ENCODE data around the gene NTMT1. TPM values are rescaled to one million over a fixed set of nuclear protein-coding genes. Genes with fewer than 3 reads are reported as not detected.

Gene NTMT1
- total RNA-seq, 2 experiments from 2014 or later = 50.7 to 52.5 TPM

DNA sequence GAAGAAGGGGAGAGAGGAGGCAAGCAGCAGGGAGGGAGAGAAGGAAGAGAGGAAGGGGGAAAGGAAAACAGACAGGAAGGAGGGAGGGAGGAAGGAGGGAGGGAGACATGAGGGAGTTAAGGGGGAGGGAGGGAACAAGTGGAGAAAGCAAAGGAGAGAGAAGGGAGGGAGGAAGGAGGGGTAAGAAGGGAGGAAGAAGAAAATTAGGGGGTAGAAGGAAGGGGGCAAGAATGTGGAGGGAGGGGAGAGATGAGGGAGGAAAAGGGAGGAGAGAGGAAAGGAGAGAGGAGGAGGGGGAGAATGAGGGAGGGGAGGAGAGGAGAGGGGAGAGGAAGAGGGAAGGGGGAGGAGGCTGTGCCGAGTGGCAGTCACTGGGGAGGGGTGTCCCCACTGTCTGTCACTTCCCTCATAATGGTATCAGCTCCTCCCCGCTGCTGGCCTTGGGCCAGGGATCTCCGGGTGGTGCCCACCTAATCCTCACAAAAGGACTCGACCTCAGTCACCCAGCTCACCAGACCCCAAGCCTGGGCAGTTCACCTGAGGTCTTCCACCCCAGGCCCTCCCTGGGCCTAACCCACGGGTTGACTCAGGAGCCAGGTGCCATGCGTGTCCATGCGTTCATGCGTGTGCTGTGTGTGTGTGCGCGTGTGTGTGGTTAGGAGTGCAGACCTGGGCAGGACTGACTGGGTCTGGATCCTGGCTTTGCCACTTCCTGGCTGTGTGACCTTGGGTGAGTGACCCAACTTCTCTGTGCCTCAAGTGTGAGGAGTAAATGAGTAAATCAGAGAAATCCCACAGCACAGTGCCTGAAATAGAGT lies 23.2 kb upstream of the NTMT1 start:
- H3K27me3 Mint-ChIP-seq = peaks cover 6% of the 10 kb centered on the region
- H3K9me3 Mint-ChIP-seq = no peaks in the 10 kb centered on the region
- ATAC-seq (ENCODE audit: poor library complexity) = no peak
- no peak for DNase-seq
- Histone ChIP-seq H3K27me3 (ENCODE audit: control insufficient read depth in 1 of 2, insufficient read depth in 2 of 2, low read length in 2 of 2) (peaks cover 0 to 3% of the 10 kb centered on the region in 2 experiments), H3K4me3 (ENCODE audit: low read length) (no peak overlapping the region), H3K27ac (ENCODE audit: low read depth in 1 of 2, low read length in 2 of 2) (no peak overlapping the region), H3K9me3 (ENCODE audit: control insufficient read depth in 1 of 2, insufficient read depth in 1 of 2, low read length in 2 of 2) (no peaks in the 10 kb centered on the region), H3K36me3 (ENCODE audit: insufficient read depth, low read length) (no peaks in the 10 kb centered on the region), H3K4me1 (ENCODE audit: insufficient read depth, low read length) (peaks cover 46% of the 10 kb centered on the region)
- H3K4me3 Mint-ChIP-seq = no peak overlapping the region
- ChIA-PET CTCF (no interaction called here), POLR2A (no interaction called here)
- intact Hi-C loops (cut with DNase I, micrococcal nuclease) = no loop called here
- H3K27ac Mint-ChIP-seq = no peak overlapping the region
- TF ChIP-seq, protein P1, sequence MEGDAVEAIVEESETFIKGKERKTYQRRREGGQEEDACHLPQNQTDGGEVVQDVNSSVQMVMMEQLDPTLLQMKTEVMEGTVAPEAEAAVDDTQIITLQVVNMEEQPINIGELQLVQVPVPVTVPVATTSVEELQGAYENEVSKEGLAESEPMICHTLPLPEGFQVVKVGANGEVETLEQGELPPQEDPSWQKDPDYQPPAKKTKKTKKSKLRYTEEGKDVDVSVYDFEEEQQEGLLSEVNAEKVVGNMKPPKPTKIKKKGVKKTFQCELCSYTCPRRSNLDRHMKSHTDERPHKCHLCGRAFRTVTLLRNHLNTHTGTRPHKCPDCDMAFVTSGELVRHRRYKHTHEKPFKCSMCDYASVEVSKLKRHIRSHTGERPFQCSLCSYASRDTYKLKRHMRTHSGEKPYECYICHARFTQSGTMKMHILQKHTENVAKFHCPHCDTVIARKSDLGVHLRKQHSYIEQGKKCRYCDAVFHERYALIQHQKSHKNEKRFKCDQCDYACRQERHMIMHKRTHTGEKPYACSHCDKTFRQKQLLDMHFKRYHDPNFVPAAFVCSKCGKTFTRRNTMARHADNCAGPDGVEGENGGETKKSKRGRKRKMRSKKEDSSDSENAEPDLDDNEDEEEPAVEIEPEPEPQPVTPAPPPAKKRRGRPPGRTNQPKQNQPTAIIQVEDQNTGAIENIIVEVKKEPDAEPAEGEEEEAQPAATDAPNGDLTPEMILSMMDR (IDR thresholded peaks at IDR 0.05) = no peak
- H3K4me1 Mint-ChIP-seq (ENCODE audit: low read depth) = peaks cover 41% of the 10 kb centered on the region
- no peaks in the 10 kb centered on the region for H3K36me3 Mint-ChIP-seq (ENCODE audit: low read depth)

DNA sequence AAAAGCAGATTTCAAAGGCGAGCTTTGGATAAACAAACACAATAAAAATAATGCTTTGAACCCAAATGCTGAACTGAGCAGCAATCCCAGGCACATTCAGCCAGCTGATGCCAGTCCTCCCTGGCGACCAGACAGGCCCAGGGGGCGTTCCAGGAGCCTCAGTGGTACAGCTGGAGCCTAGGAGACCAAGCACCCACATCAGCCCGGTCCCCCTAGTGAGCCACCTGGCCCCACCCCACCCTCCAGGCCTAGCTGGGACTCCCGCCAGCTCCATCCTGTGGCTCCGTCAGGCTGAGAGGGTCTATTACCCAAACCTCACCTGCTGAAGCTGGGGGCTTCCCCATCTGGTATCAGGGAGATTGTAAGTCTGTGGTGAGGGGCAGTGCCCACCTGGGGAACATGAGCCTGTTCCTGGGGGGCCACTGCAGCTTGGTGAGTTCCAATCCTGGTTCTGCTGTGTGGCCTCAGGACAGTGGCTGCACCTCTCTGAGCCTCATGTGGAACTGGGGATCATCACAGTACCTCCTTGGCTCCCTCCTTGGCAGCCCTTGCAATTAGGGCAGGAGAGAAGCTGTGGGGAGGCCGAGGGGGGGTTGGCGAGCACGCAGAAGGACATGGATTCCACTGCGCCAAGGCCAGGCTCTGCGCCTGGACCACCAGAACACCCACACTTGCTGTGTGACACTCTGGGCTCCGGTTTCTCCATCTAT lies 21.8 kb upstream of the NTMT1 start:
- H3K4me1 Mint-ChIP-seq (ENCODE audit: low read depth) = peaks cover 41% of the 10 kb centered on the region
- H3K27me3 Mint-ChIP-seq = no peaks in the 10 kb centered on the region
- Histone ChIP-seq H3K4me3 (ENCODE audit: low read length) (no peak overlapping the region), H3K4me1 (ENCODE audit: insufficient read depth, low read length) (peaks cover 50% of the 10 kb centered on the region), H3K9me3 (ENCODE audit: control insufficient read depth in 1 of 2, insufficient read depth in 1 of 2, low read length in 2 of 2) (no peaks in the 10 kb centered on the region), H3K27ac (ENCODE audit: low read depth in 1 of 2, low read length in 2 of 2) (no peak overlapping the region), H3K27me3 (ENCODE audit: control insufficient read depth in 1 of 2, insufficient read depth in 2 of 2, low read length in 2 of 2) (no peaks in the 10 kb centered on the region), H3K36me3 (ENCODE audit: insufficient read depth, low read length) (no peaks in the 10 kb centered on the region)
- ChIA-PET POLR2A (no interaction called here), CTCF (no interaction called here)
- ATAC-seq (ENCODE audit: poor library complexity) (no peak), DNase-seq (no peak)
- no peaks in the 10 kb centered on the region for H3K9me3 Mint-ChIP-seq
- TF ChIP-seq, protein P1 (IDR thresholded peaks at IDR 0.05) = no peak
- no peak overlapping the region for H3K4me3 Mint-ChIP-seq
- H3K36me3 Mint-ChIP-seq (ENCODE audit: low read depth) = no peaks in the 10 kb centered on the region
- intact Hi-C loops (cut with DNase I, micrococcal nuclease) = no loop called here
- H3K27ac Mint-ChIP-seq = peak overlapping the region; percentile 28

DNA sequence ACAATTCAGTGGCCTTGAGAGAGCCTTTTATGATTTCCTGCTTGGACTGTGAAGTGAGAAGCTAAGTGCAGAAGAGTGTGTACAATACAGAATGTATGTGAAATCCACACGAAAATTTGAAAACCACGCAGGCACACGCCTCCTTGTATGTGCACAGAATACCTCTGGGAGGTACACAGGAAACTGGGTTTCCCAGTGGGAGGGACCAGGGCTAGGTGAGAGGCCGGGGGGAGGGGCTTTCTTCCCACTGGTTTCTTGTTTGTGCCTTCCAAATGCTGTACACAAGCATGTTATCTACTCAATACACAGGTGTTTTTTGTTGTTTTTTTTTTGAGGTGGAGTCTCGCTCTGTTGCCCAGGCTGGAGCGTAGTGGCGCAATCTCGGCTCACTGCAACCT lies 21.2 kb upstream of the NTMT1 start:
- Histone ChIP-seq H3K36me3 (ENCODE audit: insufficient read depth, low read length) (no peaks in the 10 kb centered on the region), H3K4me1 (ENCODE audit: insufficient read depth, low read length) (peaks cover 55% of the 10 kb centered on the region), H3K27ac (ENCODE audit: low read depth in 1 of 2, low read length in 2 of 2) (no peak overlapping the region), H3K4me3 (ENCODE audit: low read length) (no peak overlapping the region), H3K27me3 (ENCODE audit: control insufficient read depth in 1 of 2, insufficient read depth in 2 of 2, low read length in 2 of 2) (no peaks in the 10 kb centered on the region), H3K9me3 (ENCODE audit: control insufficient read depth in 1 of 2, insufficient read depth in 1 of 2, low read length in 2 of 2) (no peaks in the 10 kb centered on the region)
- Mint-ChIP-seq H3K4me1 (ENCODE audit: low read depth) (peaks cover 44% of the 10 kb centered on the region), H3K36me3 (ENCODE audit: low read depth) (peaks cover 2% of the 10 kb centered on the region), H3K27ac (peak overlapping the region; percentile 28), H3K27me3 (no peaks in the 10 kb centered on the region), H3K4me3 (peak overlapping the region; percentile 58), H3K9me3 (no peaks in the 10 kb centered on the region)
- no peak for ATAC-seq (ENCODE audit: poor library complexity)
- ChIA-PET CTCF (interaction anchor here (1.2 kb wide), 1 partner anchor 19 kb away, joined by 3 read pairs; no protein-coding TSS in a partner anchor), POLR2A (no interaction called here)
- intact Hi-C loops (cut with DNase I, micrococcal nuclease) = loop anchor here in 1 of 2 experiments (5.0 kb wide), 2 partner anchors 112 to 147 kb away; no protein-coding TSS in a partner anchor
- DNase-seq = peak in 3 of 14 experiments; percentile 49 to 60 (median 50)
- TF ChIP-seq, protein P1 (IDR thresholded peaks at IDR 0.05) = no peak

Measured in CD4-positive, alpha-beta T cell (primary cell).